DMS 273 (cell line): ENCODE data around the gene GOLGA6L6.
"Not testable (repeated sequence)": the region's sequence is repeated elsewhere in the genome, so short reads cannot be mapped to it uniquely, and the experiment has no call there.

Experiments
- DNase-seq: peaks from one replicate; lab custom pipeline; 2025; ENCODE audit not compliant: unreplicated experiment; lab: John Stamatoyannopoulos, UW

GOLGA6L6 gene, protein sequence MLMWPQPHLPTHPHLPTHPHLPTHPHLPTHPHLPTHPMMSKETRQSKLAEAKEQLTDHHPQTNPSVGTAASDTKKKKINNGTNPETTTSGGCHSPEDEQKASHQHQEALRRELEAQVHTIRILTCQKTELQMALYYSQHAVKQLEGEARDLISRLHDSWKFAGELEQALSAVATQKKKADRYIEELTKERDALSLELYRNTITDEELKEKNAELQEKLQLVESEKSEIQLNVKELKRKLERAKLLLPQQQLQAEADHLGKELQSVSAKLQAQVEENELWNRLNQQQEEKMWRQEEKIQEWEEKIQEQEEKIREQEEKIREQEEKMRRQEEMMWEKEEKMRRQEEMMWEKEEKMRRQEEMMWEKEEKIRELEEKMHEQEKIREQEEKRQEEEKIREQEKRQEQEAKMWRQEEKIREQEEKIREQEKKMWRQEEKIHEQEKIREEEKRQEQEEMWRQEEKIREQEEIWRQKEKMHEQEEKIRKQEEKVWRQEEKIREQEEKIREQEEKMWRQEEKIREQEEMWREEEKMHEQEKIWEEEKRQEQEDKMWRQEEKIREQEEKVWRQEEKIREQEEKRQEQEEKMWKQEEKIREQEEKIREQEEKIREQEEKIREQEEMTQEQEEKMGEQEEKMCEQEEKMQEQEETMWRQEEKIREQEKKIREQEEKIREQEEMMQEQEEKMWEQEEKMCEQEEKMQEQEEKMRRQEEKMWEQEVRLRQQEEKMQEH

DNA sequence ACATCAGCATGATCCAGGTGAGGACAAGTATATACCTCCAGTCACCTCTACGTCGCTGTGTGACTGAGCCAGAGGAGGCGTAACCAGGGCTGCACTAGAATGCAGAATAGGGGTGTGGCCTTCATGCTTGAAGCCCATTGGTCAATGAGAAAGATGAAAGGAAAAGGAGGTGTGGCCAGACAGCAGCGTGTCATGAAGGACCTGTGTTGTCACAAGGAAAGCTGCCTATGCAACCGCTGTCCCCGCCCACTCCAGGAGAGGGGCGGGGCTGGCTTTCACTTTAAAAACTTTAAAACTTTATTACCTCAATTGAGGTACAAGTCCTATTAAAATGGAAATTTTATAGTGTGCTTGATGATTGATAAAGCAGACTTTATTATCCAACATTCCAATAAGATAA, at the start of gene GOLGA6L6:
Gene GOLGA6L6, minus strand, starts transcription at position 101 of the 400 bp plus-strand sequence. Its CDS starts 91 bp downstream, at position 10.
- DNase-seq: not testable (repeated sequence)

DNA sequence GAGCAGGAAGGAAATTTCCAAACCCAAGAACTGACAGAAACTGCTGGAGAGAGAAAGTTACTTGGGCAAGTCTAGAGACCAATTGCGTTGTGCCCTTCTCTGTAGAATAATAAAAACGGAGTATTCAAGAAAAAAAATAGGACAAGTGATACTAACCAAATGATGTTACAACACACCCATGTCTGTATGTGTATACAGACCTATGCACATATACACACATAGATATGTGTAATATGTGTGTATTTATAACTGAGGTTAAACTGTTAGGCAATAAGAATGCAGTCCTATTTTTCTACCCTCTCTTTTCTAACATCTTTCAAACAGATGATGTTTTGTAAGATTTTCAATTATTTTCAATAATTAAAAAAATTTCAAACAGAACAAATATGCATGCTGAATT, 48.5 kb upstream of the GOLGA6L6 start:
- DNase-seq: not testable (repeated sequence)

DNA sequence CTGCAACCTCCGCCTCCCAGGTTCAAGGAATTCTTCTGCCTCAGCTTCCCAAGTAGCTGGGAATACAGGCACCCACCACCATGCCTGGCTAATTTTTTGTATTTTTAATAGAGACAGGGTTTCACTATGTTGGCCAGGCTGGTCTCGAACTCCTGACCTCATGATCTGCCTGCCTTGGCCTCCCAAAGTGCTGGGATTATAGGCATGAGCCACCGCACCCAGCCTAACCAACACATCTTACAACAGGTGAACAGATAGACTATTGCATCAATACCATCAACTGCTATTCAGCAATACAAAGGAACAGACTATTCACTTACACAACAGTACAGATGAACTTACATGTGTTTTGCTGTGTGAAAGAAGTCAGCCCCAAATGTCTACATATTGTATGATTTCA, 45.2 kb upstream of the GOLGA6L6 start:
- not testable (repeated sequence) for DNase-seq

DNA sequence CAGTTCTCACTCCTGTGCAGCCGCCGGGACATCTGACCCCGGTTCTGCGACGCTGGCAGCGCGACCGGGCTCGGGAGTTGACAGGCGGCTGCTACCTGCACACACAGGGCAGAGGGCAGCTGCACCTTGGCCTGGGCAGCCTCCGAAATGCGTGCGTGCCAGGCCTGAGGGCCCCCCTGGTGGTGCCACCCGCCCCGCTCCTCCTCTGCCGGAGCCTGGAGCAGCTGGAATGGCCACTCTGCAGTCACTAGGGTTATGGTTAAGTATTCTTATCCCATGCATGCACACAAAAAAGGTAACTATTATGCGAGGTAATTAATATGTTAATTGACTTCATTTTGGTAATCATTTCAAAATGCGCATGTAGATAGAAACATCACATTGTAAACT, 41.1 kb upstream of the GOLGA6L6 start:
- DNase-seq: not testable (repeated sequence)

DNA sequence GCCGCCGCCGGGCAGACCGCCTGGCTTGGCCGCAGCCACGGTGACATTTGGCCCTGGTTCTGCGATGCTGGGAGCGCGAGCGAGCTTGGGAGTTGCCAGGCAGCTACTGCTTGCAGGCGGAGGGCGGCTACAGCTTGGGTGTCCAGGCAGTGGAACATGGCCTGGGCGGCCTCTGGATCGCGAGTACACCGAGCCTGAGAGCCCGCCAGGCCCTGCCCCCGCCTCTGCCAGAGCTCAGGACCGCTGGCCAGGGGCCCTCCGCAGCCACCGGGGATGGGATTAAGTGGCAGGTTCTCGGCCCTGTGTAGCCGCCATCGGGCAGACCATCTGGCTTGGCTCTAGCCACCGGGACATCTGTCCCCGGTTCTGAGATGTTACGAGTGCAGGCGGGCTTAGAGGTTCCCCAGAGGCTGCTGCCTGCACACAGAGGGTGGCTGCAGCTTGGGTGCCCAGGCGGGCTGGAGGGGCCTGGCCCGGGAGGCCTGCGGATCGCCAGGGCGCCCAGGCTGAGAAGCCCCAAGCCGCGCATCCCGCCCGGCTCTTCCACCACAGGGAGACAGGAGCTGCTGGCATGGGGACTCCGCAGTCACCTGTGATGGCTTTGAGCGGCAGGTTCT, 40.6 kb upstream of the GOLGA6L6 start:
- DNase-seq: not testable (repeated sequence)

DNA sequence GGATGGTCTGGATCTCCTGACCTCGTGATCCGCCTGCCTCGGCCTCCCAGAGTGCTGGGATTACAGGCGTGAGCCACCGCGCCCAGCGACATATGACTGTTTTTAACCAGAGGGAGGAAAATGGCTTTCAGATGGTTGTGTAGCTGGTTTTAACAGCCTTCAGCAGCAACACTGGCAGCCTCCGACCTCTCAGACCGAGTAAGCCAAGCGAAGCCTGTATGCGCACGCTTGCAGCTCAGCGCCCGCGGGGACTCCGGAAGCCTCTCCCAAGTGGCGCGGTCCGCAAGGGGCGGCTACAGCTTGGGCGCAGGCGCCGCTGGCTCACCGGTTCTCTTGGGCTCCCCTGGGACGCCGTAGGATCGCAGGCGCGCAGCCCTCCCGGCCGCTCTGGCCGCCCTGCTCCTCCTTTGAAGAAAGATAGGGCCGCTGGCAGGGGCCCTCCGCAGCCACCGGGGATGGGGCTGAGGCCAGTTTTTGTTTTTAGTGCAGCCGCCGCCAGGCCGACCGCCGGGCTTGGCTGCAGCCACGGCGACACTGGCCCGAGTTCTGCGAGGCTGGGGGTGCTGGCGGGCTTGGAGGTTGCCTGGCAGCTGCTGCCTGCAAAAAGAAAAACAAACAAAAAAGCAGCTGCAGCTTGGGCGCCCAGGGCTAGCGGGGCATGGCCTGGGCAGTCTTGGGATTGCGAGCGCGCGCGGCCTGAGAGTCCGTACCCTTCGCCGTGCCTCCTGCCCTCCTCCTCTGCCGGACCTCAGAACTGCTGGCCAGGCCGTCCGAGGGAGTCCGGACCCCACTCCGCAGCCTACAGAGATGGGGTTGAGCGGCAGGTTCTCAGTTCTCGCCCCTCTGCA, 39.9 kb upstream of the GOLGA6L6 start:
- not testable (repeated sequence) for DNase-seq

DNA sequence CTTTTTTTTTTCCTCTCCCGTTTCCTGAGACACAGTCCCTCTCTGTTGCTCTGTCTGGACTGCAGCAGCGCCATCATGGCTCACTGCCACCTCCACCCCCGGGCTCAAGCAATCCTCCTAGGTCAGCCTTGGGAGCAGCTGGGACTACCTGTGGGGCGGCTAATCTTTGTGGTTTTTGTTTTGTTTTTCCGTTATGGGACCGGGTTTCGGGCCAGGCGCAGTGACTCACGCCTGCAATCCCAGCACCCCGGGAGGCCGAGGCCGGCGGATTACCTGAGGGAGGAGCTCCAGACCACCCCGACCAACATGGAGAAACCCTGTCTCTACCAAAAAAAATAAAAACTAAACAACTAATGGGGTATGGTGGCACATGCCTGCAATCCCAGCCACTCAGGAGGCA, 38.1 kb upstream of the GOLGA6L6 start:
- DNase-seq: not testable (repeated sequence)

DNA sequence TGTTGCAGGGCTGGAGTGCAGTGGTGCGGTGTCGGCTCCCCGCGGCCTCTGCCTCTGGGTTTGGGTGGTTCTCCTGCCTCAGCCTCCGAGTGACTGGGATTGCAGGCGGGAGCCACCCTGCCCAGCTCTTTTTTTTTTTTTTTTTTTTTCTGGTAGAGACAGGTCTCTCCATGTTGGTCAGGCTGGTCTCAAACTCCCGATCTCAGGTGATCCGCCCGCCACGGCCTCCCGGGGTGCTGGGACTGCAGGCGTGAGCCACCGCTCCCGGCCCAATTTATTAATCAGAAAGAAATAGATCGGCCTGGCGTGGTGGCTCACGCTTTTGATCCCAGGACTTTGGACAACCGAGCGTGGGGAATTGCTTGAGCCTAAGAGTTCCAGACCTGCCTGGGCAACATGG, 9.7 kb upstream of the GOLGA6L6 start:
- not testable (repeated sequence) for DNase-seq

DNA sequence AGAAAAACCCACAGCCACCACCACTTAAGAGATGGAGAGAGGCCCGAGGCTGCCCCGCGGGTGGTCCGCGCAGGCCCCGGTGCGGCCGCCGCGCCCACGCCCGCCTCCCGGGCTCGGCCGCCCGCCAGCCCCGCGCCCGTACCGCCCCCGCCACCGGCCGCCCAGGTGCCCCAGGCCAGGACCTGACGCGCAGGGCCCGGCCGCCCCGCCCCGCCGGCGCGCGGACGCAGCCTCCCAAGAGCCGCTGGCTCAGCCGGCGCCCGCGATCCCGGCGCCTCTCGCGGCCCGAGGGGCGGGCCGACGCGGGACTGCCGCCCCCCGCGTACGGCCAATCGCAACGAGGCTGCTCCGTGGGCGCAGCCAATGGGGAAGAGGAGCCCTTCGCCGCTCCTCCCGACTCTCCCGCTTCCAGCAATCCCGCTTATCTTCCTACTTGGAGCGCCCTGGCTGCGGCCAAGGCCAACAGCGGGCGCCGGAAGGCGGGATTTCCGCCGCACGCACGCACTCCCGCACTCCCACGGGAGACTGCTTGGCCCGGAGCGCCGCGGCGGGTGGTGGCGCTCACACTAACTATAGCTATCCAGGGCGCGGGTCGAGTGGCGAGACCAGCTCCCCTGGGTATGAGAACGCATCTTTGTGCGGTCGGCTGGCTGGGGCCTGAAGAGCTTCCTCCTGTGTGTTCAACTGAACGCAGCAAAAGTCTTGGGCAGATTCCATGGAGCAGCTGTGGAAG, 35.5 kb downstream of the GOLGA6L6 start:
- DNase-seq: not testable (repeated sequence)

DNA sequence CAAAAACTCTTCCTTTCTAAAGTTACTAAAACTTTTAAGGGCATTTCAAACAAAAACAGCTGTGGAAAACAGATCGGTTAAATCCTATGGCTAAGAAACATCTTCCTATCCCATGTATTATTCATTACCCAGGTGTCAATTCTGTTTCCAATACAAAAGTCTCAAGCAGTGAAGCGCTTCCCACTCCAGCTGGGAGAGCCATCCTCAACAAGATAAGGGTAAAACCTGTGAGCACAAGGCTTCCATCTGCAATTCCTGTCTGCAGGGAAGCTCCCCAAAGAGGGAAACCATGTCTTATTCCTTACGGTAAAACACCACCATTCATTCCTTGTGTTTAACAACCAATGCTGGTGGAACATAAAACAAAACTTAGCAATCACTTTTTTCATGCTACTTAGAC, 38.8 kb downstream of the GOLGA6L6 start:
- DNase-seq: not testable (repeated sequence)

DNA sequence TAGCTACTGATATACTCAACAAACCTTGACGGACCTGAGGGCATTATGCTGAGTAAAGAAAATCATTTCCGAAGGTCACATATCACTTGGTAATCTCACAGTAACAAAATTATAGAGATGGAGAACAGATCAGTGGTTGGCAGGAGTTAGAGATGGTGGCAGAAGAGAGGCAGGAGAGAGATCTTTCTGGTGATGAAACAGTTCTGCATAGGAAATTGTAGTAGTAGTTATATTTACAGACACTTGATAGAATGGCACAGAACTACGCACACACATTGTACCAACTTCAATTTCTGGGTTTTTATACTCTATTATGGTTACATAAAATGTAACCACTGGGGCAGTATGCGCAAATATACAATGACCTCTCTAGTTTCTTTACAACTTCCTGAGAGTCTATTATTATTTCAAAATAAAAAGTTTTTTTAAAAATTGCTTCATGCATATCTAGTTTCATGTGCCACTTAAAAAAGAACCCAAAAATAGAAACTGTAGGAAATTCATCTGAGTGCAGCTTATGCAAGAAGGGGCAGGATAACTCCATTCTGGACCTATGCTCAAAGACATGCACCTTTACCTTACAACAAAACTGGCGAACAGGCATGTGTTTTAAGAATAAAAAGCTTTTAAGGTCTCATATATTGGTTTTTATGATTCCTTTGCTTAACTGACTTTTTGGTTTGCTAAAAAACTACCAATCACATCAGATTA, 39.9 kb downstream of the GOLGA6L6 start:
- not testable (repeated sequence) for DNase-seq

DNA sequence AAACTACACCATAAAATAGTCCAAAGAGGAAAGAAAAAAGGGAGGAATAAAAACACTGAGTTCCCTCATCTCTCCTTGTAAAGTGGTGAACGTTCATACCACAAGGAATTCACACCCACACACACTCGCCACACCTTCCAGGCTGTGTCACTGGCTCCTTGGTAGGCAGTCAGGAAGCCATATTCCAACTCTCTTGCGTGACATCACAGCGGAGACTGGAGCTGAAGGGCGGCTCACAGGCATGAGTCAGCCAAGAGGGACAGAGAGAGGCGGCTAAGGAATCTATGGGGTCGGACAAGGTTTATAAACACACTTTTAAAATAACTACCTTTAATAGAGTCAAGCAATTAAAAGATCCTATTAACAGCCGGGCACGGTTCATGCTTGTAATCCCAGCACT, 43.8 kb downstream of the GOLGA6L6 start:
- not testable (repeated sequence) for DNase-seq

DNA sequence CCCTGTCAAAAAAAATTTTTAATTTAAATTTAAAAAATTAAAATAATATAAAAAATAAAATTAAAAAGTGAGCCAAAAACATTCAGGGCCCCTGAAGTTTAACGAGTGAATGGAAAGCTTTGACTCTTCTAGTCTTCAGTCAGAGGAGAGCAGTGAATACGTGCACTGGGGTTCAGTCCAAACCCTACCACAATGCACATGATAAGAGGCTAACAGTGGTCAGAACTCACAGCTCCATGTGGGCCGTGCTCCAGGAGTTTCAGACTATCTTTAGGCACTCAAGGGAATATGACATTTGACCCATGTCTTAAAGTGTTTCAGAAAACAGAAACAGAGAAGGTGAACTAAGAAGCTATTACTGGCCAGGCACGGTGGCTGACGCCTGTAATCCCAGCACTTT, 48.6 kb downstream of the GOLGA6L6 start:
- DNase-seq: not testable (repeated sequence)

DNA sequence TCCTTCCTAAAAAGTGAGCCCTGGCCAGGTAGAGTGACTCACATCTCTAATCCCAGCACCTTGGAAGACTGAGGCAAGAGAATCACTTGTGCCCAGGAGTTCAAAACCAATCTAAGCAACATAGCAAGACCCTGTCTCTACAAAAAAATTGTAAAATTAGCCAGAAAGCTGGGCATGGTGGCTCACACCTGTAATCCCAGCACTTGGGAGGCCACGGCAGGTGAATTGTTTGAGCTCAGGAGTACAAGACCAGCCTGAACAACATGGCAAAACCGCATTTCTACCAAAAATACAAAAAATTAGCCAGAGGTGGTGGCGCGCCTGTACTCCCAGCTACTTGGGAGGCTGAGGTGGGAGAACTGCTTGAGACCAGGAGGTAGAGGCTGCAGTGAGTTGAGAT, 49.0 kb downstream of the GOLGA6L6 start:
- DNase-seq: not testable (repeated sequence)

DNA sequence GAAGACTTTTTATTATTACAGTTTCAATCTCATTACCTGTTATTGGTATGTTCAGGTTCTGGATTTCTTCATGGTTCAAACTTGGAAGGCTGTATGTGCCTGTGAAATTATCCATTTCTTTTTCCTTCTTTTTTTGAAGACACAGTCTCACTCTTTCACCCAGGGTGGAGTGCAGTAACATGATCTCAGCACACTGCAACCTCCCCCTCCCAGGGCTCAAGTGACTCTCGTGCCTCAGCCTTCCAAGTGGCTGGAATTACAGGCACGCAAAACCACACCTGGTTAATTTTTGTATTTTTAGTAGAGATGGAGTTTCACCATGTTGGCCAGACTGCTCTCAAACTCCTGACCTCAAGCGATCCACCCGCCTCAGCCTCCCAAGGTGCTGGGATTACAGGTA, 52.3 kb downstream of the GOLGA6L6 start:
- not testable (repeated sequence) for DNase-seq
